AG09319 (cell line): ENCODE measurements around the gene E2F2.
A peak's percentile ranks its signal among the peaks of the same experiment; 100 is the strongest.

Source experiments
- DNase-seq: peaks from one replicate; pipeline ENCODE4 v3.0.0-alpha.2; 2010; ENCODE audit warnings: low read depth; ENCODE audit errors: extremely low read depth
- TF ChIP-seq, protein P1 (sequence below): IDR thresholded peaks from 2 replicates; pipeline ENCODE4 v1.5.1; 2011; ENCODE audit warnings: low read depth, mild to moderate bottlenecking, inconsistent platforms, low read length, moderate library complexity

E2F2 gene

DNA sequence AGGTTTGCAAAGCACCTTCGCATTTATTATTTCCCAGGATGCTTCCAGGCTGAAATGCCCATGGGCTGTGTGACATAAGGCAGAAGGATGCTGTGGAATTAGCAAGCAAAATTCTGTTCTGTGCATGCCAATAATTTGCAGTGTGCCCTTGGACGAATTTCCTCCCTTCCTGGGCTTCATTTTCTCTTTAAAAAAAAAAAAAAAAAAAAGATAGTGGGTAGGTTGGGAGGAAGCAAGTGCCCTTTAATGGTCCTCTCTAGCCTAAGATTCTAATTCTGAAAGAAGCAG lies 30.7 kb upstream of the E2F2 start:
- TF ChIP-seq, protein P1, sequence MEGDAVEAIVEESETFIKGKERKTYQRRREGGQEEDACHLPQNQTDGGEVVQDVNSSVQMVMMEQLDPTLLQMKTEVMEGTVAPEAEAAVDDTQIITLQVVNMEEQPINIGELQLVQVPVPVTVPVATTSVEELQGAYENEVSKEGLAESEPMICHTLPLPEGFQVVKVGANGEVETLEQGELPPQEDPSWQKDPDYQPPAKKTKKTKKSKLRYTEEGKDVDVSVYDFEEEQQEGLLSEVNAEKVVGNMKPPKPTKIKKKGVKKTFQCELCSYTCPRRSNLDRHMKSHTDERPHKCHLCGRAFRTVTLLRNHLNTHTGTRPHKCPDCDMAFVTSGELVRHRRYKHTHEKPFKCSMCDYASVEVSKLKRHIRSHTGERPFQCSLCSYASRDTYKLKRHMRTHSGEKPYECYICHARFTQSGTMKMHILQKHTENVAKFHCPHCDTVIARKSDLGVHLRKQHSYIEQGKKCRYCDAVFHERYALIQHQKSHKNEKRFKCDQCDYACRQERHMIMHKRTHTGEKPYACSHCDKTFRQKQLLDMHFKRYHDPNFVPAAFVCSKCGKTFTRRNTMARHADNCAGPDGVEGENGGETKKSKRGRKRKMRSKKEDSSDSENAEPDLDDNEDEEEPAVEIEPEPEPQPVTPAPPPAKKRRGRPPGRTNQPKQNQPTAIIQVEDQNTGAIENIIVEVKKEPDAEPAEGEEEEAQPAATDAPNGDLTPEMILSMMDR: no peak

DNA sequence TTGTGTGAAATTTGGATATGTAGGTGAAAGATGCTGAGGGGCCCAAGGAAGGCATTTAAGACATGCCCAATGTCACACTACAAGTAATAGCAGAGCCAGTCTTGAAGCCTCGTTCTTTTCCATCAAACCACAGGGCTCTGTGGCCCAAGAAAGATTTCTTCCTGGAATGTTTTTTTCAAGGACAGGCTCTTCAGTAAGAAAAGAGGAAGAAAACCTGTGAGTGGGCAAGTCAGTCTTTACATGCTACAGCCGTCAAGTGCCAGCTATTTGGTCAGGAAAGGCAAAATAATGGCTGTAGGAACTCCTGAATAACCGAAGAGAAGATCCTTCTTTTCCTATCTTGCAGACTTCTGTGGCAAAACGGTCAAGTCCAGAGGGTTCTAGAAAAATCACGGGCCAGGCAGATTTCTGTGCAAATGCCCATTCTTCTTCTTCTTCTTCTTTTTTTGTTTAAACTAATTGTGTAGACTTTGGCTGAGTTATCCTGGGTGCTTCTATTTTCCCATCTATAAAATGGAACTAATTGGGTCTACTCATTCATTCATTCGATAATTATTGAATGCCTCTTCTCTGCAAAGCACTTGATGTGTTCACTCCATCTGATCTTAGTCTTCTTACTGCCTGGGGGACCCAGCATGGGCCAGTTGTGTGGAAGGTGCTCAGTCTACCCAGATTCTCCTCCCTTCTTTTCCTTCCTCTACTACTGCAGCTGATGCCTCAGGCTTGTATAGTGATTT lies 30.2 kb upstream of the E2F2 start:
- DNase-seq: no peak

More for the DNA sequence above, 30.7 kb upstream of the E2F2 start:
- DNase-seq: no peak

DNA sequence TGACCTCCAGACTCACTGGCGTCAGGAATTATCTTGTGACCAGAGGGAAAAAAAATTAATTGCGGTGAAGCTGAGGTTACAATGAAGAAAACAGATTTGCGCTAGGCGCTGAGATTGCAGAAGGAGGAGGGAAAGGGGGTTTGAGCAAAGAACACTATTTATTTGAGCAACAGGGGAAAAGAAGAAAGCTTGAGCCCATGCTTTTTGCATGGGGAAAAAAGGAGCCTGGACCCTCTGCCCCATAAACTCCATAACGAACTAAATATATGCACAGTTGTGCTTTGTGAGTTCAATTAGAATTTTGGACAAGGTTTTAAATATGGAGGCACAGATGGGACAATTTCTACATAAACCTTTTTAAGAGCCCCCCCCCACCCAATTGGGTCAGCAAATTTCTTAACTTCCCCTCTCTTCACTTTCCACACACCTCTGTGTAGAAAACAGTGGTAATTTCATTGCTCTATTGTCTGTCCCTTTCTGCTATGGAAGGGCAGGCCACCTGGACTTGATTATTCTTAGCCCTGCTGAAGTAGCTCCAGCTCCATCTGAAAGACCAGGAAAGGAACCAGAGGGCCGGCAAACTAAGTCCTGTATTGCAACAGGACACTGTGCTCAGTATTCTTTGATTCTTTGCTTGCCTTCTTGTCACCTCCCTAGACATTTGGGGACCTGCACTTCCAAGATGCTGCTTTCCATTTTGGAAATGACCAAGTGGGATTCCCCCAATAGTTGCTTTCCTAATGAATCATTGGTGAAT lies 29.1 kb upstream of the E2F2 start:
- DNase-seq: no peak
- TF ChIP-seq, protein P1: no peak

More for the DNA sequence above, 30.2 kb upstream of the E2F2 start:
- TF ChIP-seq, protein P1: no peak

DNA sequence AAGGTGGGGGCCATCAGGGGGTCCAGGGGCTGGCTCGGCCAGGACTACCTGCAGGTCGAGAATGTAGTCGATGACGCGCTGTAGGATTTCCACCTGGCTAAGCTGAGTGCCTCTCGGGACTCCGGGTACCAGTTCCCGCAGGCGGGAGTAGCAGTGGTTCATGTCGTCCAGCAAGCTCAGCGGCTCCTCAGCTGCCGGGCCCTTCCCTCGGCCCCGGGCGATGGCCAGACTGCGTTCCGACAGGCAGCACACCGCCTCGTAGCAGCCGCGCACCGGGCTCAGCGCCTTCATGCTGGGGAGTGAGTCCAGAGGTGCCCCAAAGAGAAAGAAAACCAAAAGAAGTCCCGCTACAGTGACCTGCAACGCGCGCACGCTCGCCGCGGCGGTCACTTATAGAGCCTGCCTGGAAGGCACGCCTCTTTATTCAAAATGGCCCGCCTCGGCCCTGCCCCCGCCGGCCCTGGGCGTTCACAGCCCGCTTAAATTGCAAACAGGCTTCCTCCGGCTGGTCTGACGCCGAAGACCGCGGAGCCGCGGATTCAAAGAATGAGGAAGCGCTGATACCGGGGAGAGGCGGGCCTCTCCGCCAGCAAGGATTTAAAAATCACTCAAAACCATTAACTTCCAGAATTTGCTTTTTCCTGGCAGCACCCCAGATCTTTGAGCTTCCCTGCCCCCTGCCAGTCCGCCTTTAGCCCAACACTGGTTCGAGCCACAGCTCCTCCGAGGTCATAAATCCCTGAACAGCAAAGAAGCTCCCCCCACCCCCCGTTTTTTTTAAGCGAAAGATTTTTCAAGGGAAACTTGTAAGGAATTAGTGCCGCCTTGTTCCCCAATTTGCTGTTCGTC lies 28.3 kb upstream of the E2F2 start, which contains the start of gene ID3:
ID3 (minus strand) TSS at position 366 of the 849 bp plus-strand sequence; CDS start at position 291, 75 bp downstream.
- TF ChIP-seq, protein P1: no peak
- peak; percentile 94 for DNase-seq

DNA sequence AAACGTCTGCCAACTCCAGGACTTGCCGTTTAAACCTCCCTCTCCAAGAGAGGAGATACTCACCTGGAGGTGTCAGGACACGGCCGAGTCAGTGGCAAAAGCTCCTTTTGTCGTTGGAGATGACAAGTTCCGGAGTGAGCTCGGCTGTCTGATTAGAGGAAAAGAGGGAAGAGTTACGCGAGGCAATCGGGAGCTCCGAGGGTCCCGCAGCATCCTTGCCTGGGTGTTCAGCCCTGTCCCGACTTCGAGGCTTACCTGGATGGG lies 27.8 kb upstream of the E2F2 start:
- DNase-seq: no peak
- TF ChIP-seq, protein P1: no peak

DNA sequence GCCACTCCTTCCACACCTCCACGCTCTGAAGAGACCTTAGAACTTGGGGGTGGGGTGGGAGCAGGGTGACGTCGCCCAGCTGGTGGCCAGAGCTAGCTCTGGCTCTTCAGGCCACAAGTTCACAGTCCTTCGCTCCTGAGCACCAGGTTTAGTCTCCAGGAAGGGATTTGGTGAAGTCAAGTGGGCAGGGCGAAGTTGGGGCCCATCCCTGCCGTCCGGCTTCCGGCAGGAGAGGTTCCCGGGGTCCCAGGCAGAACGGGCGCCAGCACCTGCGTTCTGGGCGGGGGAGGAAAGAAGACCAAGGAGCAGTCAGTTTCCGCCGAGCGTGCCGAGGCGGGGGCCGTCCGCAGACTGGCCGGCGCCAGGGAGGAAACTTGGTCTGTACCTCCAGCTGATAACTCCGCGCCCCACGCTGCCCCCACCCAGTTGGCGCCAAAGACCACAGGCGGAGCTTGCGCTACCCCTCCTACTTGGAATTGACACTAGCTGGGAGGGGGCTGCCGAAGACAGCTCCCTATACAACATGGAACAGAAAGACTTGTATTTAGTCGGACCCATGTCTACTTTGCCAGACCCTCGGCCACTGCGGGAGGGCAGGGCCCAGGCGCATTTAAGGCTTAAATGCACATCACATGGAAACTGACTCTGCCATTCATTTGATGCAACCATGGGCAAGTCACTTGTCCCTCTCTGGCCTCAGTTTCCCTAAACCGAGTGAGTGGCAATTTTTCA lies 27.3 kb upstream of the E2F2 start:
- DNase-seq: no peak
- TF ChIP-seq, protein P1: no peak
